NCI-H524 treated with DMSO at 0.1 percent for 48 hours (cell line): Measurements from ENCODE around the gene RASAL1.

Experiments
- DNase-seq: peaks from one replicate; lab custom pipeline; 2025; lab: John Stamatoyannopoulos, UW

The RASAL1 gene

DNA sequence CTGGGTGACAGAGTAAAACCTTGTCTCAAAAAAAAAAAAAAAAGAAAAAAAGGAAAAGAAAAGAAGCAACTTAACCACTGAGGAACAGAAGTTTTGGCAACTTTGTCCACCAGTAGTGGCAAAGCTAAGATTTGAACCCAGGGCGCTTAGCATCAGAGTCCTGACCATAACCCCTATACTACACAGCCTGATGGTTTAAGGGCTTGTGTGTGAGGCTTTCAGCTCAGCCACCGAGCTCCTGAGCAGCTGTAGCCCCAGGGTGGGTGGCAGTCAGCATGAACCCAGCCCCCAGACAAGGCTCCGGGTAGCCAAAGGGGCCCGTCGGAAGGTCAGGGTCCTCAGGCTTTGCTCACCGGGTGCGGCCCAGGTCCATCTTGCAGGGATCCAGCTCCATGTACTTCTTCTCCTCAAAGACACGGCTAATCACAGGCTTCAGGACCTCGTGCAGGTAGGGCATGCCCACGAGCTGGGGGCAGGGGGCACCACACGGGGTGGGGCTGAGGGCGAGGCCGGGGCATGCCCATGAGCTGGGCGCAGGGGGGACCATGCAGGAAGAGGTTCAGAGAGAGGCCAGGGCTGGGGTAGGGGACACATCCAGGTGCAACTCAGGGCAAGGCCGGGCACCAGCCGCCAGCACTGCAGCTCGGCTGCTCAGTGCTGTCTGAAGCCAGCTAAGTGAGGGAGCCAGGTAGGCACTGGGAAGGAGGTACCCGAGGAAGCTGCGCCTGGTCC, 20.9 kb downstream of the RASAL1 start:
- DNase-seq = no peak

DNA sequence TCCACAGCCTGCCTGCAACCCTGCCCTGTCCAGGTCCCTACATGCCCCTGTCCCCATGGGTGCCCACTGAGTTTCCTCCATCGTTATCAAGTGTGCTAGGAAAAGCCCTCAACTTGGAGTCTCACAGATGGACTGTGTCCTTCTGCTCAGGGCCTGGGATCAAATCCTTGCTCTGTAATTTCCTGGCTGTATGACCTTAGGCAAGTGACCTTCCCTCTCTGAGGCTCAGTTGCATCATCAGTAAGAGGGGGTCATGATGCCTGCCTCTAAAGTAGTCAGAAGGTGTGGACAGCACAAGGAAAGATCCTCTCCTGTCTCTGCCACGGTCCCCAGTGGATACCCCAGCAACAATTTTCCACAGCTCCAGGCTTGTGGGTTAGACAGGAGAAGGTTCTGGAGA, 22.2 kb downstream of the RASAL1 start:
- no peak for DNase-seq

DNA sequence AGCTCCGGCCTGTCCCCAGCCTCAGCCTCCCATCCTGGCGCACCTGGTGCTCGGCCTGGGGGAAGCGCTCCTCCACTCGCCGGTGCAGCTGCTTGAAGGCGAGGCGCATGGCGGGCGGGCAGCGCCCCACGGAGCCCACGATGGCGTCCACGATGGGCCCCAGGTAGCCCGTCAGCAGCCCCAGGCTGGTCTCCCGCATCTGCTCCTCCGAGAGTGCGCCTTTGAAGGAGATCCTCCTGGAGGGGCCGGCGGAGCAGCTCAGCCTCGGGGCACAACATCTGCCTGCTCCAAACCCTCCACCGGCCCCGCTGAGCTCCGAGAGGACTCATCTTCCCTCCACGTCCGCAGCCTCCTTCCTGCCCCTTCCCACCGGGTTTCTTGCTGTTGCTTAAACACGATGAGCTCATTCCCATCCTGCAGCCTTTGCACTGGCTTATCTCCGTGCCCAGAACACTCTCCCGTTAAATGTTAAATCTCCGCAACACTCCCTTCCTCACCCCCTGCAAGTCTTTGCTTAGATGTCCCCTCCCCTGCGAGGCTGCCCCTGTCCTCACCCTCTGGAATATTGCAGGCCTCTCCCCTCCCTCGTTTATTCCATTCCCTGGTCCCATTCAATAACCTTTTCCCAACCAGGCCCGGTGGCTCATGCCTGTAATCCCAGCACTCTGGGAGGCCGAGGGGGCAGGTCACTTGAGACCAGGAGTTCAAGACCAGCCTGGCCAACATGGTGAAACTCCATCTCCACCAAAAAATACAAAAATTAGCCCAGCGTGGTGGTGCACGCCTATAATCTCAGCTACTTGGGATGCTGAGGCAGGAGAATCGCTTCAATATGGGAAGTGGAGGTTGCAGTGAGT, 23.3 kb downstream of the RASAL1 start:
- DNase-seq = no peak

DNA sequence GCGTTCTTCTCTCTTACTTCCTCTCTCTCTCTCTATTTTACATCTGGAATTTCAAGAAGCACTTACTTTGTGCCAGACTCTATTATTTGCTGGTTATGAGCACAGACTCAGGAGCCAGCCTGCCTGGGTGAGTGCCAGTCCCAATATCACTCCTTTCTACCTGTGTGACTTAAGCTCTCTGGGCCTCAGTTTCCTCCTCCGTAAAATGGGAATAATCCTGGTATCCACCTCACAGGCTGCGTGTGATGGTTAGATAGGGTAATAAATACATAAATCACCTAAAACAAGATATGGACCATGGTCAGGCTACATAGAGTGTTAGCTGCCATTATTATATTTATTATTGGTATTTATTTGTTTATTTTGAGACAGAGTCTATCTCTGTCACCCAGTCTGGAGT, 24.3 kb downstream of the RASAL1 start:
- no peak for DNase-seq

DNA sequence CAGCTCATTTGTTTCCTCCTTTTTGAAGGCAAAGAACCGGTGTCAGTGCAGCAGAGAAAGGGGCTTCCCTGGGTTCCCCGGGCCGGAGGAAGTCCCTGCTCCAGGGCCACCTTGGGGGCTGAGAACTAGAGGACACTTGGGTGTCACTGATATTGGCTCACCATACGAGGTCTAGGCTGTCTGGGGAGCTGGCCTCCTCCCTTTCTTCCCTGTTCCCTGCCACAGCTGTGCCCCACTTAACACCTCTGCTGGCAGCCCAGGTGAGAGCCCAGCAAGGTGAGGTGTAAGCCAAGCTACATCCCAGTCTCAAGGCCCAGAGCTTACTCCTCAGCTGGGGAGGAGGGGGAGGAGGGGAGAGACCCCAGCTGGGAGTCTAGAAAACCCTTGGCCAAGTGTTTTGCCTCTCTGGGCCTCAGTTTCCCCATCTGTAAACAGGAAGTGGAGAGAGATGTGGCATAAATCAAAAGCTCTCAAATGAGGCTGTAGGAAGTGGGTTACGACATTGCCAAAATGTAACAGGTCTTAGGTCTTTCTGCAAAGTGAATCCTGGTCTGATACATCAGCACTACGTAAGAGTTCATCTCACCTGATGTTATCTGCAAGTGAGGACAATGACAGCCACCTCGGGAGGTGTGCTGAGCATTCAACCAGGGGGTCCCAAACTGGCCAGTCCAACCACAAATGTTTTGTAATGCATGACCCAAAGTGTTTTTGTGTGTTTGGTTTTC, 25.5 kb downstream of the RASAL1 start:
- no peak for DNase-seq

DNA sequence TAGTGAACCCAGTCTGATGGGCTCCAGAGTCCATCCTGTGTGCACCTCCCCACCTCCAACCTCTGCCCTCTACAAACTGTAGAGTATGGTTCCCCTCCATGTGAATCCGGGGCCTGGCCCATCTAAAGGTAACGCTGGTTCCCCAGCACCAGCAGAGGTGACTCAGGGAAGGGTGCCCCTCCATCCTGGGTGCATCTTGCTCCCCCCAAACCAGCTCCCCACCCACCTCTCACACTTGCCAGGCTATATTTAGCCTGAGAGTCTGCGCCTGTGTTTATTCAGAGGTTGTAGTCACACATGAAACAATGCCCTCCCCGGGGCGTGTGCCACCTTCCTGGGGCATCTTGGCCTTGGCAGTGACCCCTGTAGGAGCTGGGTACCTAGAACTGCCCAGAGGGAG, 26.2 kb downstream of the RASAL1 start:
- DNase-seq = no peak

DNA sequence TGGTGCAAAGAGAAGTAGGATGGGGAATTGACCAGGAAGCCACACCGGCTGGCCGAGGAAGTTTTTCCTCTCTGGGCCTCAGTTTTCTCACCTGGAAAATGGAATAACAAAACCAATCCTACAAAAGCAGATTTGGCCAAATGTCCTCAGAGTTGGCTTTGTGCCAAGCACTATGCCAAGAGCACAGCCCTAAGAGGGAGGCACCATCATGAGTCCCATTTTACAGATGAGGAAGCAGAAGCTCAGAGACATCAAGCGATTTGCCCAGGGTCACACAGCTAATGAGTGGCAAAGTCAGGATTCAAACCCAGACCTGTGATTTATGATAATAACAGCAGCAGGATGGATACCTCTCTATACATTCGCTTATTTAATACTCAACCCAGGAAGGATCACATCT, 27.3 kb downstream of the RASAL1 start:
- no peak for DNase-seq

DNA sequence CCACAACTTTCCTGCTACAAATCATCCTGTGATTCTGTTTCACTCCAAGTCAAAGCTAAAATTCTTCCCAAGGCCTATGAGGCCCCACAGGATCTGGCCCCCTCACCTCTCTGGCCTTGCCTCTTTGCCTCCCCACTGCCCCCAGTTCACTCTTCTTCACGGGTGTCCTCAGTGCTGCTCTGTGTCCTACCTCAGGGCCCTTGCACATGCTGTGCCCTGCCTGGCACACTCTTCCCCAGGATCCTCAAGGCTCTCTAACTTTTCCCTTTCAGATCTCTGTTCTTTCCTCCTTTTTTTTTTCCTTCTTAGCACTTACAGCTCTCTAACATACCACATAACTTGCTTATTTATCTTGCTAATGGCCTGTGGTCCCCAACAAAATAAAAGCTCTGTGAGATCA, 29.2 kb downstream of the RASAL1 start:
- no peak for DNase-seq

DNA sequence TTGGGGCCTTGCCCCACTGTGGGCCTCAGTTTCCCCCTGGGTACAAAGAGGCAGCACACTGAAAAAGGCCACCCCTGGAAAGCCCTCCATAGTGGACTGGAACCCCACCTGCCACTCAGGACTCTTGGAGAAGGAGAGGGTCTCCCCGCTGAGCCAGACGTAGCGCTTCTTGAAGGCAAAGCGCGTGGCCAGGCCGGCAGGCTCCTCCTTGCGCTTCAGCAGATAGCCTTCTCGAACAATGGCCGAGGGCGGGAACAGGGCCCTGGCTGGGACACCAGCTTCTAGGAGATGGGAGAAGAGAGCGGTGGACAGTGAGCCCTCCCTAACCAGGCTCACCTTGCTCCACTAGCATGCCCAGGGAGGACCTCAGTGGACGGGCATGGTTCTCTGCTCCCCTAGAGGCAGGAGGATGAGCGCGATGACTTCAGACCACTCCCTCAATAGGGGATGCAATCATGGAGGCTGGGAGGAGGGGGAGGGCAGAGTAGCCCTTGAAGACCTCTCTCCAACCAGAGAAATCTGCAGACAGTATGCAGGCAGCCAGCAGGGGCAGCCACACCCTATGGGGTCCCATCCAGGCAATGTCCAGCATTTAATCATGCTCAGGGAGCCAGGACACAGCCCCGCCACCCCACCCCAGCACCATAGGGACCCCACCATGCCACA, 29.8 kb downstream of the RASAL1 start:
- DNase-seq = no peak

DNA sequence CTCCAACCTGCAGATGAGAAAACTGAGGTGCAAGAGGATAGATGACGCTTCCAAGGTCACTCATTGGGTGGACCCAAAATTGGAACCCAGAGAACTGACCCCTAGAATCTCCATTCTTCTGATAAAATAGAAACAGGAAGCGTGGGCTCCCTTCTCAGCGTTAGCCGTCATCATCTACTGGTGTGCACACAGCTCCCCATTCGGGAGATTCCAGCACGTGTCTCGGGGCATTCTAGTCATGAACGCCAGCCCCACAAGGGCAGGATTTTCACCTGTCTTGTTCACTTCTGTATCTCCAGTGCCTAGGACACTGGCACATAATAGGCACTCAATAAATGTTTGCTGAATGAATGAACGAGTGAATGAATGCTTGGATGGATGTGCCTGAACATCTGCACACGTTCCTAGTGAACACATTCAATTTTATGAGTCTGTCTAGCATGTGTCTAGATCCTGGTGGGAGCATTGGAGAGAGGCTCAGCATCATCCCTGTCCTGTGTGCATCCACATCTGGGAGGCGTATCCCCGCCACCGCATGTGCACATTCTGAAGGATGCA, 30.5 kb downstream of the RASAL1 start:
- DNase-seq = no peak

DNA sequence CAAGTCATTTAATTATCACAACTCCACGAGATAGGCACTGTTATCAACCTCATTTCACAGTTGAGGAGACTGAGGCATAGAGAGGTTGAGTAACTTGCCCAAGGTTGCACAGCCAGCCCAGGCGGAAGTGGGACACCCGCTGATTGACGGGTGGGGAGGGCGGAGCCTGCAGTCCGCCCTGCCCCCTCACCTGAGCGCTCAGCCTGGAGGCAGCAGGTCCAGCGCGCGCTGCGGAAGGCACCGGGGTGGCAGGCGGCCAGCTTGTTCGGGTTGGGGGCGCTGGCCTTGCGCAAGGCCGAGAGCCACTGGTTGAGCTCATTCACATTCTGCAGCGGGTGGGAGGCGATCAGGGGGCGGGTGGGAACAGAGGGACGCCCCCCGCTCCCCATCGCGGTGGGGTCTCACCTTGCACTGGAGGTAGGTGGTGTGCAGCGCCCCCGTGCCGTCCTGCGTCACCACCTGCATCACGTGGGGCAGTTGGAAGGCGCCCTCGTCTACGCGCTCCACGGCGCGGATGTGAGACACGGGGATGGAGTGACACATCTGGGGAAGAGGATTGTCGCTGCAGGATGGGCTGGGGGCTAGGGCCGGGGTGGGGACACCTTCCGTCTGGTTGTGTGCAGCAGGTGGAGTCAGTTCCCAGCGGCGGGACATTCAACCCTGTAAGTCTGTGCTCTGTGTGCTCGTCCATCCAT, 31.7 kb downstream of the RASAL1 start:
- no peak for DNase-seq

DNA sequence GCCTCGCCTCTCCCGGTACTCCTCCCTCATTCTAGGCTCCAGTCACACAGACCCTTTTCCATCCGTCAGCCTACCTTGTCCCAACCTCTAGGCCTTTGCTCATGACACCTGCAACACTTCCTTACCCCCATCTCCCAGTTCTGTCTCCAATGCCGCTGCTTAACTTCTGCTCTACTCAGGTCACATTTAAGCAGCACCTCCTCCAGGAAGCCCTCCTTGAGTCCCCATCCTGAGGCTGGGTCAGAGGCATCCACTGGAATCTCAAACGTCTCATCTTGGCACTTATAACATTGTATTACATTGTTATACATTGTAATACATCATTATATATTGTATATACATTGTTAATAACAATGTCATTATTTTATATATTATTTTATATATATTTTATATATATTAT, 32.8 kb downstream of the RASAL1 start:
- no peak for DNase-seq

DNA sequence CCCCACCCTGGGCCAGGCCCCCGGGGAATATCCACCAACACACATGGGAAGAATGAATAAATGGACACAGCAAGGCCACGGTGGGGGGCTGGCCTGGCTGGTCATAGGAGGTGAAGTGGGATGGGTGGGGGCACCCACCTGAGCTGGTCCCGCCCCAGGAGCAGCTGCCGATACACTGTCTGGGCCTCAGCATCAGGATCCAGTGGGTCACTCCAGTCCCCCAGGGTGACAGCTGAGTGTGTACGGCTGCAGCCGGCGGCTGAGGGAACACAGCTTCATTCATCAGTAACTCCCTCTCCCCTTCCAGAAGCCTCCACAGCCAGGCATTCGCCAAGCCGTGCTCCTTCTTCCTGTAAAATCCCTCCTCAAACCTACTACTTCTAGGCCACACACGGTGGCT, 33.8 kb downstream of the RASAL1 start:
- no peak for DNase-seq

DNA sequence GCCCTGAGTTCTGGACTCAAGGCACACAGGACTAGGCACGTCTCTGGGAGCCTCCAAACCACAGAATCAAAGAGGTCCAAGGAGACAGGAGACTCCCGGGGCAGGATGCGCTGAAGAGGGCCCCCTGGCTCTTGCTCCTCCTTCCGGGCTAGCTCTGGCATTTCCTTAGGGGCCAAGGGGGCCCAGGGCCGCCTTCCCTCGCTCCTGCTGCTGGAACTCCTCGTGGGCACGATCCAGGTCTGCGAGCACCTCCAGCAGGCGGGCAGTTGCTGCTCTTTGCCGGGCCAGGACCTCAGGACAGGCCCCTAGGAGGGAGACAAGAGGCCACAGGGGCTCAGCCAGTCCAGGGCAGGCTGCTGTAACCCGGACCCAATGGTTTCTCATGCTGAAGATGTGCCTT, 35.8 kb downstream of the RASAL1 start:
- DNase-seq = no peak

DNA sequence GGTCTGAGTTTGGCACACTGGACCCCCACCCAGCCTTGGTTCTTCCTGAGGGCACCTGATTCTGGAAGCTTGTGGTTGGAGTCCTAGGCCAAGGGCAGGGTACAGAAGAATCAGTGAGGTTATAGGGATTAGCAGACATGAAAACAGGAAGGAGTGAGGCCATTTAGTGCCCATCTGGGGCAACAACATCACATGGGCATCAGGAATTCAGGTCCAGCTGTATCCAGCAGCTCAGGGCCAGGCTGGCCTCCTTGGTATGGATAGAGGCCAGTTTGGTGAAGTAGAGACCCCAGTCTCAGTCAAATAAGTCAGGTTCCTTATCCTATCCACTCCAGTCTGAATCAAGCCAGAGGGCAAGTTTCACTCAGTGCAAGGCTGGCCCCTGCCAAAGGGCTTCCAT, 36.2 kb downstream of the RASAL1 start:
- no peak for DNase-seq

DNA sequence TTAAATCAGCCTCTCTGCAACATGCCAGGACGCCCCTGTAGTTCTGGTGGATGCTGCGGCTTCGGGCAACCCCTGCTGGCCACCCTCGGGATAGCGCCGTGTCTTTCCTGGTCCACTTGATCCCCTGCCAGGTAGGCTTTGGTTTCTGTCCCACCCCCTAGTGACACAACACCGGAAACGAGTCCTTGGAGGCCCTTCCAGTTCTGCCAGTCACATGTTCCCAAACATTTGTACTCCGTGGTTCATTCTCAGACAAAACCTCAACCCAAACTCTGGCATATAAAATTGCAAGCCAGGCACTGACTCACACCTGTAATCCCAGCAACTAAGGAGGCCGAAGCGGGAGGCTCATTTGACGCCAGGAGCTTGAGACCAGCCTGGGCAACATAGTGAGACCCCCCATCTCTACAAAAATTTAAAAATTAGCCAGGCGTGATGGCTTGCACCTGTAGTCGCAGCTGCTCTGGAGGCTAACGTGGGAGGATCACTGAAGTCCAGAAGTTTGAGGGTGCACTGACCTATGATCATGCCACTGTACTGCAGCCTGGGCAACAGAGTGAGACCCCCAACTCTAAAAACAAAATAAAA, 37.0 kb downstream of the RASAL1 start:
- DNase-seq = peak; percentile 15

DNA sequence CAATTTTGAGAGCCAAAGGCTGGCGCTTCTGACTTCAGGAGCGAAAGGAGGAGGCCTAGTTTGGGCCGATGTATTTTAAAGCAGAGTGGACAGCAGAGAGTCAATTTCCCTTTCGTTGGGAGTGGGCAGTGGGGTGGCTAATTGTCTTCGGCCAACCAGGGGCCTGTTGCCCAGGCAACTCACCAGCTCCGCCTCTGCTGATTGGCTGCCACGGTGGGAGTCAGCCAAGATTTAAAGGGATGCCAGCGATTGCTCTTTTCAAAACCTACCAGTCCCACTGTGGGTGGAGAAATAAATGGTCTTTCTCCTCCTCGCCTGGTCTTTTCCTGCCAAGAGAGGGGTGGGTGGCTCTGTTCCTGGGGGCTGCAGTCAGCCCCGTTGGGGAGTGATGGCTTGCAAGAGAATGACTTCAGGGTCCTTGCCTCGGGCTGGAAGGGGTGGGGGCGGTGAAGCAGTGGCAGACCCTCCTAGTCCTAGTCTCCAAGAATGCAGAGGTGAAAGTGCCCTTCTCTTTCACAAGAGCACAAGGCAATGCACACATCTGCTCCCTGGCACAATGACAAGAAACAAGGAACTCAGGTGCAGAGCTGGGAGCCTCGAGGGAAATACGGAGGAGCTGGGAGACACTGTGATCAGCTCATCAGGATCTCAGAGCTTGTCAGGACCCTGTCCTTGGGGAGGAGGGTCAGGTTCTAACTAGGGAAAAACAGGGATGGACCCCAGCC, 37.7 kb downstream of the RASAL1 start:
- DNase-seq = peak; percentile 16

DNA sequence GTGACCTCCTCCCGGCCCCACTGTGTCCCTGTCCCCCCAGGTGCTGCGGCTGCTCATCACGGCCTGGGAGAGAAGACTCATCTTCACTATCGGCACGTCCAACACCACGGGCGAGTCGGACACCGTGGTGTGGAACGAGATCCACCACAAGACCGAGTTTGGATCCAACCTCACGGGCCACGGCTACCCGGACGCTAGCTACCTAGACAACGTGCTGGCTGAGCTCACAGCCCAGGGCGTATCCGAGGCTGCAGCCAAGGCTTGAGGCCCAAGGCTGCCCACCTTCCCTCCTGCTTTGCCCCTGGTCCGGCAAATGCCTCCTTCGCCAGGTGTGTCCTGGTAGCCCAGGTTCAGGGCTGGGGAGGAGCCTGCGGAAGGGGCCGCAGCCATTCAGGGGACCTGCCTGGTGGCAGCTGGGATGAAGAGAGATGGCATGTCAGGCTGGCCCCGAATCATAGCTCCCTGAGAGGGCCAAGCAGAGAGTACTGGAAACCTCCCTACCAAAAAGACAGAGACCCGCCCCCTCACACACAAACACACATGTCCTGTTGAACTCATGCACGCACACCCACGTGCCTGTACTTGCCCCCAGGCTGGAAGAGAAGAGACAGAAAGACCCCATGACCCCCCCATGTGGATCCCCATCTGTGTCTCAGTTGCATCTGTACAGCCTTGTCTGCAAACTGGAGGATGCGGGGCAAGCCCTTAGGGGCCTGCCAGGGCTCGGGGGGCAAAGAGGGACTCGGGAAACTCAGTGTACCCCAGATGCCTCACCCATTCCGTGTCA, 38.7 kb downstream of the RASAL1 start:
- no peak for DNase-seq

DNA sequence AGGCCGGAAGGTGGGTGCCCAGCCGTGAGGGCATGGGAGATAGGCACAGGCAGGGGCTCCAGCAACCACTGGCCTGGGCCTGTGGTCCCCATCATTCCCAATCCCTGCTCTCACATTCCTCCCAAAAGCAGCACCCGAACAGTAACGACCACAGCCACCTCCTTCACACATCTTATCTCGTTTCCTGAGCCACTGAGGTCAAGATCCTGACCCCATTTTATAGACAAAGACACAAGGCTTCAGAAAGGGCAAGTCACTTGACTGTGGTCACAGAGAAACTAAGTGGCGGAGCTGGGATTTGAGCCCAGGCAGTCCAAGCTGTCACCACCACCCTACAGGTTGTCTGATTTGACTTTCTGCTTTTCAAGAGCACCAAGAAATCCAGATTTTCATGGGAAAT, 40.2 kb downstream of the RASAL1 start:
- DNase-seq = no peak

DNA sequence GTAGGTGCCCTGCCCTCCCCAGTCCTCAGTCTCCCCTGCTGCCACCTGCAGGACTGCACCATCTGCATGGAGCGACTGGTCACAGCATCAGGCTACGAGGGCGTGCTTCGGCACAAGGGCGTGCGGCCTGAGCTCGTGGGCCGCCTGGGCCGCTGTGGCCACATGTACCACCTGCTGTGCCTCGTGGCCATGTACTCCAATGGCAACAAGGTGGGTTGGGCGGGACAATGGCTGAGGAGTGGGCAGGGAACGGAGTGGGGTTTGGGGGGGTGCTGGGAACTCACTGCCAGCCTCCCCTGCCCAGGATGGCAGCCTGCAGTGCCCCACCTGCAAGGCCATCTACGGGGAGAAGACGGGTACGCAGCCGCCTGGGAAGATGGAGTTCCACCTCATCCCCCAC, 40.8 kb downstream of the RASAL1 start:
- no peak for DNase-seq
